Bone marrow (tissue), 2 donors: ENCODE data around the gene SLIT3.

ENCODE experiments used
- DNase-seq, 2 donors: peaks; one replicate each; lab custom pipeline; 2025; lab: John Stamatoyannopoulos, UW

Gene SLIT3

GRCh38 chr5:169265888-169266287 is 35.1 kb downstream of the SLIT3 start:
- no peak for DNase-seq

GRCh38 chr5:169263591-169263990 is 37.3 kb downstream of the SLIT3 start:
- no peak for DNase-seq

GRCh38 chr5:169260896-169261569 is 39.9 kb downstream of the SLIT3 start:
- DNase-seq = no peak

GRCh38 chr5:169258372-169259000 is 42.5 kb downstream of the SLIT3 start:
- no peak for DNase-seq

- DNase-seq = no peak
Measured at GRCh38 chr5:169256191-169256590, 44.7 kb downstream of the SLIT3 start.

GRCh38 chr5:169253071-169253470 is 47.9 kb downstream of the SLIT3 start:
- no peak for DNase-seq

- DNase-seq = no peak
Measured at GRCh38 chr5:169251333-169252084, 49.4 kb downstream of the SLIT3 start.

- DNase-seq = no peak
Measured at GRCh38 chr5:169250887-169251286, 50.1 kb downstream of the SLIT3 start.

- DNase-seq = no peak
Measured at GRCh38 chr5:169248996-169249395, 51.9 kb downstream of the SLIT3 start.

GRCh38 chr5:169248550-169248949 is 52.4 kb downstream of the SLIT3 start:
- DNase-seq = no peak

GRCh38 chr5:169244812-169245211 is 56.1 kb downstream of the SLIT3 start:
- DNase-seq = no peak

GRCh38 chr5:169243651-169244422 is 57.1 kb downstream of the SLIT3 start:
- DNase-seq = no peak

GRCh38 chr5:169242849-169243186 is 58.1 kb downstream of the SLIT3 start:
- no peak for DNase-seq

GRCh38 chr5:169242175-169242848 is 58.6 kb downstream of the SLIT3 start:
- DNase-seq = no peak

GRCh38 chr5:169229342-169229892 is 71.5 kb downstream of the SLIT3 start:
- DNase-seq = no peak

- no peak for DNase-seq
Measured at GRCh38 chr5:169226895-169227294, 74.0 kb downstream of the SLIT3 start.

GRCh38 chr5:169225830-169226356 is 75.0 kb downstream of the SLIT3 start:
- DNase-seq = no peak

GRCh38 chr5:169223595-169223953 is 77.4 kb downstream of the SLIT3 start:
- no peak for DNase-seq

GRCh38 chr5:169222934-169223594 is 77.9 kb downstream of the SLIT3 start:
- no peak for DNase-seq

- no peak for DNase-seq
Measured at GRCh38 chr5:169221519-169221918, 79.4 kb downstream of the SLIT3 start.

GRCh38 chr5:169219961-169220360 is 81.0 kb downstream of the SLIT3 start:
- DNase-seq = no peak
